ENCODE data around the gene C1orf210.

Gene C1orf210

GRCh38 chr1:43250351-43250761 is 35.0 kb downstream of the C1orf210 start:
- DNase-seq (ENCODE audit: low read depth) = no peak
- TF ChIP-seq, protein P1, sequence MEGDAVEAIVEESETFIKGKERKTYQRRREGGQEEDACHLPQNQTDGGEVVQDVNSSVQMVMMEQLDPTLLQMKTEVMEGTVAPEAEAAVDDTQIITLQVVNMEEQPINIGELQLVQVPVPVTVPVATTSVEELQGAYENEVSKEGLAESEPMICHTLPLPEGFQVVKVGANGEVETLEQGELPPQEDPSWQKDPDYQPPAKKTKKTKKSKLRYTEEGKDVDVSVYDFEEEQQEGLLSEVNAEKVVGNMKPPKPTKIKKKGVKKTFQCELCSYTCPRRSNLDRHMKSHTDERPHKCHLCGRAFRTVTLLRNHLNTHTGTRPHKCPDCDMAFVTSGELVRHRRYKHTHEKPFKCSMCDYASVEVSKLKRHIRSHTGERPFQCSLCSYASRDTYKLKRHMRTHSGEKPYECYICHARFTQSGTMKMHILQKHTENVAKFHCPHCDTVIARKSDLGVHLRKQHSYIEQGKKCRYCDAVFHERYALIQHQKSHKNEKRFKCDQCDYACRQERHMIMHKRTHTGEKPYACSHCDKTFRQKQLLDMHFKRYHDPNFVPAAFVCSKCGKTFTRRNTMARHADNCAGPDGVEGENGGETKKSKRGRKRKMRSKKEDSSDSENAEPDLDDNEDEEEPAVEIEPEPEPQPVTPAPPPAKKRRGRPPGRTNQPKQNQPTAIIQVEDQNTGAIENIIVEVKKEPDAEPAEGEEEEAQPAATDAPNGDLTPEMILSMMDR (IDR thresholded peaks at IDR 0.05; ENCODE audit: control insufficient read depth, extremely low read depth, insufficient read depth) = no peak

GRCh38 chr1:43247256-43247921 is 38.0 kb downstream of the C1orf210 start:
- DNase-seq (ENCODE audit: low read depth) = no peak
- TF ChIP-seq, protein P1 (IDR thresholded peaks at IDR 0.05; ENCODE audit: control insufficient read depth, extremely low read depth, insufficient read depth) = no peak
- no peak overlapping the region for H3K4me3 ChIP-seq (ENCODE audit: low read depth, low read length)

More at GRCh38 chr1:43250351-43250761, 35.0 kb downstream of the C1orf210 start:
- H3K4me3 ChIP-seq (ENCODE audit: low read depth, low read length) = no peak overlapping the region

DNA sequence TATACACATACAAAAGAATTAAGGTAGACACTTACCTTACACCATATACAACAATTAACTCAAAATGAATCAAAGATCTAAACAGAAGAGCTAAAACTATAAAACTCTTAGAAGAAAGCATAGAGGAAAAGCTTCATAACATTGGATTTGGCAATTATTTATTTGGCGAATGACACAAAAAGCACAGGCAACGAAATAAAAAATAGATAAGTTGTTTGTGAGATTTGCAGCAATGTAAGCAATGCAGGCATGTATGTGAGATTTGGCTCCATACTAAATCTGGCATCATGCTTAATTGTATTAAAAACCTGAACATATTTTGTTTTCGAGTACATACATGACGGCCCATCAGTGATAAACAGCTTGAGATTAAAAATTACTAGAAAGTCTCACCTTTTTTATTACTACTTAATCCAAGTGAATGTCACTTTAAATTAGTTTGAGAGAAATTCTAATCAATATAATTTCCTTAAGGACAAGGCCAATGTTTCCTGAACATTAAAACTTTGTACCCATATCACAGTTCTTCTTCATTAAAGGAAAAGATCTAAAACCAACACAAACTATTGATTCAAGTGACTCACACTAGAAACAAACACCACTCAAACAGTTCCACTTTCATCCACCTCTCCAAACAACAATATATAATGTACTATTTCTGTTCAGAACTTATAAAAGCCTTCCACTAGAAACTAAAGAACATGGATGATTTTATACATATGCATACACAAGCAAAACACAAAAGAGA is 38.7 kb downstream of the C1orf210 start:
- no peak for DNase-seq (ENCODE audit: low read depth)
- no peak overlapping the region for H3K4me3 ChIP-seq (ENCODE audit: low read depth, low read length)
- TF ChIP-seq, protein P1 (IDR thresholded peaks at IDR 0.05; ENCODE audit: control insufficient read depth, extremely low read depth, insufficient read depth) = no peak

DNA sequence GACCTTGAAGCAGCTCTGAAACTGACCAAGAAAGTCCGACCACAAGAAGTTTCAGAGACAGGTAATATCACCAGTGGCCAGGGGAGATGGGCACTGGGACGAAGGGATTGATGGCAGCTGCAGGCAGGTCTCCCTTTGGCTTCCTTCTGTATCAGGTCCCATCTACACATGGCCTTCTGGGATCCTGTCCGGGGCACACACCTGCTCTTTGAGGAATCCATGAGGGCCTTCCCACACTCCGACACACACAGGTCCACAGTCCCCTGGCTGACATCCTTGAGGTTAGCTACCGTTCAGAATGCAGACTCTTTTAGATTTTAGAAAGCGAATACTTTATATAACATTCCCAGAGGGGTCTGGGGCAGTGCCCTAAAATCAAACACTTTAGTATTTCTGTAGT is 42.1 kb downstream of the C1orf210 start:
- TF ChIP-seq, protein P1 (IDR thresholded peaks at IDR 0.05; ENCODE audit: control insufficient read depth, extremely low read depth, insufficient read depth) = no peak
- no peak for DNase-seq (ENCODE audit: low read depth)
- H3K4me3 ChIP-seq (ENCODE audit: low read depth, low read length) = no peak overlapping the region

GRCh38 chr1:43241413-43241836 is 44.0 kb downstream of the C1orf210 start:
- TF ChIP-seq, protein P1 (IDR thresholded peaks at IDR 0.05; ENCODE audit: control insufficient read depth, extremely low read depth, insufficient read depth) = no peak
- no peak for DNase-seq (ENCODE audit: low read depth)
- H3K4me3 ChIP-seq (ENCODE audit: low read depth, low read length) = no peak overlapping the region

GRCh38 chr1:43239484-43239883 is 45.9 kb downstream of the C1orf210 start:
- H3K4me3 ChIP-seq (ENCODE audit: low read depth, low read length) = no peak overlapping the region
- no peak for DNase-seq (ENCODE audit: low read depth)
- TF ChIP-seq, protein P1 (IDR thresholded peaks at IDR 0.05; ENCODE audit: control insufficient read depth, extremely low read depth, insufficient read depth) = no peak
